GM21423 (cell line): Measurements from ENCODE around the gene COL4A1.

Experiments used
- ATAC-seq: cut with Tn5 transposase; IDR thresholded peaks from one replicate; pipeline ENCODE4 v1.9.1; 2021; ENCODE audit warnings: mild to moderate bottlenecking, moderate library complexity; ENCODE audit not compliant: unreplicated experiment

COL4A1 gene

GRCh38 chr13:110228936-110229904, 77.7 kb downstream of the COL4A1 start:
- no peak for ATAC-seq

GRCh38 chr13:110227864-110228643, 78.9 kb downstream of the COL4A1 start:
- ATAC-seq, result no peak

- ATAC-seq, result no peak
These were observed 79.5 kb downstream of the COL4A1 start for GRCh38 chr13:110227416-110227815.

GRCh38 chr13:110225609-110226574, 81.1 kb downstream of the COL4A1 start:
- ATAC-seq, result no peak

GRCh38 chr13:110225003-110225402, 82.0 kb downstream of the COL4A1 start:
- ATAC-seq, result no peak

- ATAC-seq, result no peak
These were observed 82.4 kb downstream of the COL4A1 start for GRCh38 chr13:110224519-110224918.

- no peak for ATAC-seq
These were observed 85.4 kb downstream of the COL4A1 start for GRCh38 chr13:110221406-110222117.

- ATAC-seq, result no peak
These were observed 86.5 kb downstream of the COL4A1 start for GRCh38 chr13:110220471-110220870.

- no peak for ATAC-seq
These were observed 88.3 kb downstream of the COL4A1 start for GRCh38 chr13:110218581-110219201.

GRCh38 chr13:110217811-110218210, 89.1 kb downstream of the COL4A1 start:
- no peak for ATAC-seq

GRCh38 chr13:110217085-110217484, 89.9 kb downstream of the COL4A1 start:
- no peak for ATAC-seq

GRCh38 chr13:110216398-110217041, 90.4 kb downstream of the COL4A1 start:
- no peak for ATAC-seq

- no peak for ATAC-seq
These were observed 91.0 kb downstream of the COL4A1 start for GRCh38 chr13:110216006-110216397.

GRCh38 chr13:110215606-110216005, 91.4 kb downstream of the COL4A1 start:
- ATAC-seq, result no peak

GRCh38 chr13:110214637-110215036, 92.3 kb downstream of the COL4A1 start:
- no peak for ATAC-seq

- ATAC-seq, result no peak
These were observed 93.4 kb downstream of the COL4A1 start for GRCh38 chr13:110213461-110214074.

- no peak for ATAC-seq
These were observed 94.4 kb downstream of the COL4A1 start for GRCh38 chr13:110212529-110212928.

GRCh38 chr13:110211735-110212134, 95.2 kb downstream of the COL4A1 start:
- ATAC-seq, result no peak

- ATAC-seq, result no peak
These were observed 95.9 kb downstream of the COL4A1 start for GRCh38 chr13:110211046-110211445.
